ENCODE measurements around the gene ATF2.

Gene ATF2

DNA sequence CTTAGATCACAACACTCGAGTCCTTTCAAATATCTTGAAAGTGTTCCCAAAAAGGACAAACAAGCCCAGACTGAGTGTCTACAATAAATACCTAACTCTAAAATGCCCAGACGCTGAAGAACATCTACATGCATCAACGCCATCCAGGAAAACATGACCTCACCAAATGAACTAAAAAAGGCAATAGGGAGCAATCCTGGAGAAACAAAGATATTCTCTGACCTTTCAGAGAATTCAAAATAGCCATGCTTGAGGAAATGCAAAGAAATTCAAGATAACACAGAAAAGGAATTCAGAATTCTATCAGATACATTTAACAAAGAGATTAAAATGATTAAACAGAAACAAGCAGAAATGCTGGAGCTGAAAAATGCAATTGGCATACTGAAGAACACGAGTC is 101.6 kb downstream of the ATF2 start:
- H3K27me3 ChIP-seq (ENCODE audit: control insufficient read depth in 3 of 3, insufficient read depth in 3 of 3, low read depth in 1 of 3, low read length in 3 of 3) = no peaks in the 10 kb centered on the region
- no peak for DNase-seq (ENCODE audit: low spot score)
- H3K4me1 ChIP-seq (ENCODE audit: control insufficient read depth in 2 of 2, insufficient read depth in 1 of 2, low read depth in 1 of 2, low read length in 2 of 2) = no peaks in the 10 kb centered on the region
- no peak overlapping the region for H3K9ac ChIP-seq (ENCODE audit: low read depth, low read length, poor library complexity)
- no peak overlapping the region for H2AK5ac ChIP-seq (ENCODE audit: low read depth, low read length)
- no peak overlapping the region for H3K4ac ChIP-seq (ENCODE audit: low read length)
- H3K79me1 ChIP-seq (ENCODE audit: low read depth, low read length) = no peaks in the 10 kb centered on the region
- H2BK5ac ChIP-seq (ENCODE audit: low read length) = no peak overlapping the region
- H2BK15ac ChIP-seq (ENCODE audit: low read length) = no peak overlapping the region
- H3K18ac ChIP-seq (ENCODE audit: low read length) = no peak overlapping the region
- H3K14ac ChIP-seq (ENCODE audit: low read length) = no peak overlapping the region
- H3K4me2 ChIP-seq (ENCODE audit: insufficient read depth, low read length, poor library complexity, severe bottlenecking) = no peak overlapping the region
- H3K23ac ChIP-seq (ENCODE audit: low read depth, low read length, poor library complexity) = no peak overlapping the region
- H2AFZ ChIP-seq (ENCODE audit: low read length) = no peak overlapping the region
- WGBS, 2 donors (ENCODE audit: extremely low coverage in 2 of 2, insufficient read length in 2 of 2, insufficient replicate concordance in 1 of 2) = no CpG with 5 or more reads among the region's 4 CpGs
- no peak overlapping the region for H4K8ac ChIP-seq (ENCODE audit: low read depth, low read length)
- no peak overlapping the region for H3K27ac ChIP-seq (replicated peaks; ENCODE audit: low read length)
- no peak overlapping the region for H4K91ac ChIP-seq (ENCODE audit: low read depth, low read length, poor library complexity)
- H2BK12ac ChIP-seq (ENCODE audit: low read length) = no peak overlapping the region
- peaks cover 6 to 47% of the 10 kb centered on the region in 2 donors for H3K9me3 ChIP-seq (replicated peaks in 1 of 2; ENCODE audit: control insufficient read depth in 2 of 2, insufficient read depth in 1 of 2, low read depth in 1 of 2, low read length in 2 of 2)
- H3K36me3 ChIP-seq (replicated peaks in 1 of 2; ENCODE audit: control insufficient read depth in 2 of 2, insufficient read depth in 2 of 2, low read length in 2 of 2) = peaks cover 3 to 76% of the 10 kb centered on the region in 2 donors
- H3K4me3 ChIP-seq (ENCODE audit: low read length in 2 of 2) = no peak overlapping the region
- no peak overlapping the region for H2BK120ac ChIP-seq (ENCODE audit: low read depth, low read length)

DNA sequence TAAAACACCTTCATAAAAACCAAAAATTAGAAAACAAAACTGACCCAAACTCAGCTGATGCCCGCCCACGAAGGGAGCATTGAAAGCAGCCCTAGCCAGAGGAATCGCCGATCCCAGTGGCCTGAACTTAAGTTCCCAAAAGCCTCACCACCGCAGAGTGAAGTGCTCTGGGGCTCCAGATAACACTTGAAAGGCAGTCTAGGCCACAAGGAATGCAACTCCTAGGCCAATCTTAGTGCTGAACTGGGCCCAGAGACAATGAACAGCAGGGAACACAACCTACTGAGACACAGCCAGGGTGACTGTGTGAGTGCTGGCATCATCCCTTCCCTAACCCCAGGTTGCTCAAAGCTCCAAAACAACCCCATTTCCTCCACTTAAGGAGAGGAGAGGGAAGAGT is 103.2 kb downstream of the ATF2 start:
- Histone ChIP-seq H3K23ac (ENCODE audit: low read depth, low read length, poor library complexity) (no peak overlapping the region), H2AFZ (ENCODE audit: low read length) (no peak overlapping the region), H3K4ac (ENCODE audit: low read length) (no peak overlapping the region), H3K36me3 (replicated peaks in 1 of 2; ENCODE audit: control insufficient read depth in 2 of 2, insufficient read depth in 2 of 2, low read length in 2 of 2) (peaks cover 3 to 66% of the 10 kb centered on the region in 2 donors), H3K27me3 (ENCODE audit: control insufficient read depth in 3 of 3, insufficient read depth in 3 of 3, low read depth in 1 of 3, low read length in 3 of 3) (no peaks in the 10 kb centered on the region), H2BK15ac (ENCODE audit: low read length) (no peak overlapping the region), H3K9me3 (replicated peaks in 1 of 2; ENCODE audit: control insufficient read depth in 2 of 2, insufficient read depth in 1 of 2, low read depth in 1 of 2, low read length in 2 of 2) (peaks cover 6 to 47% of the 10 kb centered on the region in 2 donors), H3K14ac (ENCODE audit: low read length) (no peak overlapping the region), H3K4me2 (ENCODE audit: insufficient read depth, low read length, poor library complexity, severe bottlenecking) (no peak overlapping the region), H4K91ac (ENCODE audit: low read depth, low read length, poor library complexity) (no peak overlapping the region), H3K27ac (replicated peaks; ENCODE audit: low read length) (no peak overlapping the region), H3K9ac (ENCODE audit: low read depth, low read length, poor library complexity) (no peak overlapping the region), H3K4me3 (ENCODE audit: low read length in 2 of 2) (no peak overlapping the region), H3K4me1 (ENCODE audit: control insufficient read depth in 2 of 2, insufficient read depth in 1 of 2, low read depth in 1 of 2, low read length in 2 of 2) (no peaks in the 10 kb centered on the region), H2AK5ac (ENCODE audit: low read depth, low read length) (no peak overlapping the region), H4K8ac (ENCODE audit: low read depth, low read length) (no peak overlapping the region), H2BK120ac (ENCODE audit: low read depth, low read length) (no peak overlapping the region), H3K79me1 (ENCODE audit: low read depth, low read length) (no peaks in the 10 kb centered on the region), H2BK5ac (ENCODE audit: low read length) (no peak overlapping the region), H3K18ac (ENCODE audit: low read length) (no peak overlapping the region), H2BK12ac (ENCODE audit: low read length) (no peak overlapping the region)
- no CpG with 5 or more reads among the region's 5 CpGs for WGBS, 2 donors (ENCODE audit: extremely low coverage in 2 of 2, insufficient read length in 2 of 2, insufficient replicate concordance in 1 of 2)
- no peak for DNase-seq (ENCODE audit: low spot score)

GRCh38 chr2:175063741-175064140 is 104.3 kb downstream of the ATF2 start:
- H4K8ac ChIP-seq (ENCODE audit: low read depth, low read length) = no peak overlapping the region
- no peak overlapping the region for H3K14ac ChIP-seq (ENCODE audit: low read length)
- peaks cover 3 to 70% of the 10 kb centered on the region in 2 donors for H3K36me3 ChIP-seq (replicated peaks in 1 of 2; ENCODE audit: control insufficient read depth in 2 of 2, insufficient read depth in 2 of 2, low read length in 2 of 2)
- no peak overlapping the region for H3K23ac ChIP-seq (ENCODE audit: low read depth, low read length, poor library complexity)
- DNase-seq (ENCODE audit: low spot score) = no peak
- H3K79me1 ChIP-seq (ENCODE audit: low read depth, low read length) = no peaks in the 10 kb centered on the region
- no peak overlapping the region for H3K4me2 ChIP-seq (ENCODE audit: insufficient read depth, low read length, poor library complexity, severe bottlenecking)
- H3K4me3 ChIP-seq (ENCODE audit: low read length in 2 of 2) = no peak overlapping the region
- H2AK5ac ChIP-seq (ENCODE audit: low read depth, low read length) = no peak overlapping the region
- peaks cover 6 to 47% of the 10 kb centered on the region in 2 donors for H3K9me3 ChIP-seq (replicated peaks in 1 of 2; ENCODE audit: control insufficient read depth in 2 of 2, insufficient read depth in 1 of 2, low read depth in 1 of 2, low read length in 2 of 2)
- H2AFZ ChIP-seq (ENCODE audit: low read length) = no peak overlapping the region
- no peak overlapping the region for H2BK15ac ChIP-seq (ENCODE audit: low read length)
- no peak overlapping the region for H3K18ac ChIP-seq (ENCODE audit: low read length)
- H3K27ac ChIP-seq (replicated peaks; ENCODE audit: low read length) = no peak overlapping the region
- no peaks in the 10 kb centered on the region for H3K4me1 ChIP-seq (ENCODE audit: control insufficient read depth in 2 of 2, insufficient read depth in 1 of 2, low read depth in 1 of 2, low read length in 2 of 2)
- H2BK120ac ChIP-seq (ENCODE audit: low read depth, low read length) = no peak overlapping the region
- H3K27me3 ChIP-seq (ENCODE audit: control insufficient read depth in 3 of 3, insufficient read depth in 3 of 3, low read depth in 1 of 3, low read length in 3 of 3) = no peaks in the 10 kb centered on the region
- no peak overlapping the region for H2BK5ac ChIP-seq (ENCODE audit: low read length)
- no CpG with 5 or more reads among the region's 2 CpGs for WGBS, 2 donors (ENCODE audit: extremely low coverage in 2 of 2, insufficient read length in 2 of 2, insufficient replicate concordance in 1 of 2)
- no peak overlapping the region for H4K91ac ChIP-seq (ENCODE audit: low read depth, low read length, poor library complexity)
- no peak overlapping the region for H2BK12ac ChIP-seq (ENCODE audit: low read length)
- no peak overlapping the region for H3K4ac ChIP-seq (ENCODE audit: low read length)
- no peak overlapping the region for H3K9ac ChIP-seq (ENCODE audit: low read depth, low read length, poor library complexity)

GRCh38 chr2:175062787-175063585 is 105.0 kb downstream of the ATF2 start:
- no peaks in the 10 kb centered on the region for H3K27me3 ChIP-seq (ENCODE audit: control insufficient read depth in 3 of 3, insufficient read depth in 3 of 3, low read depth in 1 of 3, low read length in 3 of 3)
- no peak overlapping the region for H2AK5ac ChIP-seq (ENCODE audit: low read depth, low read length)
- H2BK12ac ChIP-seq (ENCODE audit: low read length) = no peak overlapping the region
- no peak overlapping the region for H3K4me2 ChIP-seq (ENCODE audit: insufficient read depth, low read length, poor library complexity, severe bottlenecking)
- H3K4me1 ChIP-seq (ENCODE audit: control insufficient read depth in 2 of 2, insufficient read depth in 1 of 2, low read depth in 1 of 2, low read length in 2 of 2) = no peaks in the 10 kb centered on the region
- H4K91ac ChIP-seq (ENCODE audit: low read depth, low read length, poor library complexity) = no peak overlapping the region
- H3K4me3 ChIP-seq (ENCODE audit: low read length in 2 of 2) = no peak overlapping the region
- H3K9me3 ChIP-seq (replicated peaks in 1 of 2; ENCODE audit: control insufficient read depth in 2 of 2, insufficient read depth in 1 of 2, low read depth in 1 of 2, low read length in 2 of 2) = peaks cover 6 to 43% of the 10 kb centered on the region in 2 donors
- H3K4ac ChIP-seq (ENCODE audit: low read length) = no peak overlapping the region
- no peak overlapping the region for H3K27ac ChIP-seq (replicated peaks; ENCODE audit: low read length)
- no peak overlapping the region for H2BK120ac ChIP-seq (ENCODE audit: low read depth, low read length)
- no peak overlapping the region for H2BK15ac ChIP-seq (ENCODE audit: low read length)
- no peak overlapping the region for H4K8ac ChIP-seq (ENCODE audit: low read depth, low read length)
- no peak overlapping the region for H2BK5ac ChIP-seq (ENCODE audit: low read length)
- no peak overlapping the region for H3K18ac ChIP-seq (ENCODE audit: low read length)
- H3K23ac ChIP-seq (ENCODE audit: low read depth, low read length, poor library complexity) = no peak overlapping the region
- peaks cover 3 to 71% of the 10 kb centered on the region in 2 donors for H3K36me3 ChIP-seq (replicated peaks in 1 of 2; ENCODE audit: control insufficient read depth in 2 of 2, insufficient read depth in 2 of 2, low read length in 2 of 2)
- no peak overlapping the region for H3K14ac ChIP-seq (ENCODE audit: low read length)
- H3K9ac ChIP-seq (ENCODE audit: low read depth, low read length, poor library complexity) = no peak overlapping the region
- no peak for DNase-seq (ENCODE audit: low spot score)
- WGBS, 2 donors (ENCODE audit: extremely low coverage in 2 of 2, insufficient read length in 2 of 2, insufficient replicate concordance in 1 of 2) = no CpG with 5 or more reads among the region's 10 CpGs
- no peaks in the 10 kb centered on the region for H3K79me1 ChIP-seq (ENCODE audit: low read depth, low read length)
- no peak overlapping the region for H2AFZ ChIP-seq (ENCODE audit: low read length)
